ENCODE results near the gene ZKSCAN5.
"Not testable (repeated sequence)": the region's sequence is repeated elsewhere in the genome, so short reads cannot be mapped to it uniquely, and the experiment has no call there.

Gene ZKSCAN5

DNA sequence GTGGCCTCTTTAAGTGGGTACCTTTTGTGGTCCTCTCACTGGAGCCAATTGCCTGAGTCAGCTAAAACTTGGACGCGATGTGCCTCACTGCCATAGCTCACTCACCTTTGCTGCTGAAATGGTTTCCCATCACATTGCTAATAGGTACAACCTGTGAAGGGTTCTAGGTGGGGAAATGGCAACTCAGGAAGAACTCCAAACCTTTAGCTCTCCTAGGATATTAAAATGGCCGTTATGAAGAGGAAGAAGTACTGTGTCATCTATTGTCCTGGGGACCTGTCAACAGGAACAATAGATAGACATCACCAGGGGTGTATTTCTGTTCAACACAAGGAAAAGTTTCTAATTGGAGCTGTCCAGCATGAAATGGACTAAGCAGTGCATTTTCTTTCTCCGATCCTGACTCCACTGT is 52.7 kb downstream of the ZKSCAN5 start:
- no peak for DNase-seq

DNA sequence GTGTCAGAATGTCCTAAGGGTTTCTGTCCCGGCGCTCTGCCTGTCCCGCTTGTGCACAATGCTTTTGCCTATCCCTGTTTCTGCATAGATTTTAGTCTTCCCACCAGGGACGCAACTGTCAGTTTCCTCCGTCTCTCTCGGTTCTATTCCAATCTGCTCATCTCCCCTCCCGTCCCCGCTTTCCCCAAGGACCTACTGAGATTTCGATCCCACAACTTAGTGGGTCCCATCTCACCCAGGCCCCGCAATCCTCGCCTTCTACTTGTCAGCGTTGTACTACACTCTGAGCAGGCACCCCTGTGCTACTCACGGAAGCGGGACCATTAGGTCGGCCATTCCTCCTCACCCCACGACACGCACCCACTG is 53.5 kb downstream of the ZKSCAN5 start:
- DNase-seq, result no peak

DNA sequence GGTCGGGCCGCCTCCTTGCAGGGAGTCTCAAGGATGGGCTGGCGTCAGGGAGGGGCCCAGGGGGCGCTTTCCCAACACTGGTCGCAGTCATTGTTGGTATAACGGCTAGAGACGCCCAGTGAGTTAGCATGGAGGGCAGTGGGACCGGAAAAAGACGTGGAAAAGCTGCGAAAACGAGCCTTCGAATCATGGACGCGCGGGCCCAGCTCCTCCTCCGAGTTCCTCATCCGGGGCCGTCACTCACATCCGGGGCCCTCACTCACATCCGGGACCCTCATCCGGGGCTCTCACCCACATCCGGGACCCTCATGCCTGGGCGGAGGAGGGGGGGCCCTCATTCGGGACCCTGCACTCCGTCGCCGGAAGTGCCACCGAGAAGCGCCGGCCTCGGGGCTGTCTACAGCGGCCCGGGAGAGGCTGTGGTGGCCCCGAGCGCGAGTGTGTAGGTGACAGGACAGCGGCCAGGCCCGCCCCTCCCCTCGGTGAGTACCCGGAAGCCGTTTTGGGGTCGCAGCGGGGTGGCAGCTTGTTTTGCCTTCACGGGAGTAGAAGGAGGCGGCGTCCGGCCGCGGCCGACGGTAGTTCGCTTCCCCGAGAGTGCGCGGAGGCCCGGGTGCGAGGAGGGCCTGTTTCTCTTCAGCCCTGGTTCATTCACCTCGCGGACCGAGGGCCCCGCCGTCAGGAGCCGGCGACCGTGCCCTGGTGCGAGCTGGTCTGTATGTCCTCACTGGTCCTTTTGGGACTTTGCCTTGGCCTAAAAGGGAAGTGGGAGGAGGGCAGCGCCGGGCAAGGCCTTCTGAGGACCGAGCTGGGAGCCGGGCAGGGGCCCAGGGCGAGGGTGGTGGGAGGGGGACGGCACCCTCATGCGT is 54.1 kb downstream of the ZKSCAN5 start, which contains the start of gene ZNF655:
ZNF655 (plus strand) TSS at position 337 of the 869 bp plus-strand sequence. CDS start 1,918 bp downstream, outside the sequence.
- peak; percentile 92 to 94 for DNase-seq

DNA sequence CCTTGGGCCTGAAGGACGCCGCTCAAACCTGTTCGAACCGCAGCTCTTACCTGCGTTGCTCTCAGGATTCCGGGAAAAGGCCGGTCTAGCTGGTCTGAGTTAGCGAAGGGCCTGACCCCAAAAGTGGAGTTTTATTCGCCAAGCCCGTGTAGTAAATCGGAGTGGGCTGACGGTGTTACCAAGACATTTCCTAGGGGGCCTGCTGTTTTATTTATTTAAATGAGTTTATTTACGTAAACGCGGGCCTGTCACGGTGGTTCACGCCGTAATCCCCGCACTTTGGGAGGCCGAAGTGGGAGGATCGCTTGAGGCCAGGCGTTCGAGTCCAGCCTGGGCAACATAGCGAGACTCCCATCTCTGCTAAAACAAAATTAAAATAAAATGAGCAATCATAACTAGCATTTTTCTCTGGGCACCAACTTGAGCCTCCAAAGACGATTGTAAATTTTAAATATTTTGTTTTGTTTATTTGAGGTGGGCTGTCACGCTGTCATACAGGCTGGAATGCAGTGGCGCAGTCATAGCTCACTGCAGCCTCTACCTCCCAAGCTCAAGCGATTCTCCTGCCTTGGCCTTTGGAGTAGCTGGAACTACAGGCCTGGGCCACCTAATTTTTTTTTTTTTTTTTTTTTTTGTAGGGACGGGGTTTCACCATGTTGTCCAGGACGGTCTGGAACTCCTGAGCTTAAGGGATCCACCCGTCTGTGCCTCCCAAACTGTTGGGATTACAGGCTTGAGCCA is 54.9 kb downstream of the ZKSCAN5 start:
- peak in 1 of 2 donors; percentile 10 for DNase-seq

DNA sequence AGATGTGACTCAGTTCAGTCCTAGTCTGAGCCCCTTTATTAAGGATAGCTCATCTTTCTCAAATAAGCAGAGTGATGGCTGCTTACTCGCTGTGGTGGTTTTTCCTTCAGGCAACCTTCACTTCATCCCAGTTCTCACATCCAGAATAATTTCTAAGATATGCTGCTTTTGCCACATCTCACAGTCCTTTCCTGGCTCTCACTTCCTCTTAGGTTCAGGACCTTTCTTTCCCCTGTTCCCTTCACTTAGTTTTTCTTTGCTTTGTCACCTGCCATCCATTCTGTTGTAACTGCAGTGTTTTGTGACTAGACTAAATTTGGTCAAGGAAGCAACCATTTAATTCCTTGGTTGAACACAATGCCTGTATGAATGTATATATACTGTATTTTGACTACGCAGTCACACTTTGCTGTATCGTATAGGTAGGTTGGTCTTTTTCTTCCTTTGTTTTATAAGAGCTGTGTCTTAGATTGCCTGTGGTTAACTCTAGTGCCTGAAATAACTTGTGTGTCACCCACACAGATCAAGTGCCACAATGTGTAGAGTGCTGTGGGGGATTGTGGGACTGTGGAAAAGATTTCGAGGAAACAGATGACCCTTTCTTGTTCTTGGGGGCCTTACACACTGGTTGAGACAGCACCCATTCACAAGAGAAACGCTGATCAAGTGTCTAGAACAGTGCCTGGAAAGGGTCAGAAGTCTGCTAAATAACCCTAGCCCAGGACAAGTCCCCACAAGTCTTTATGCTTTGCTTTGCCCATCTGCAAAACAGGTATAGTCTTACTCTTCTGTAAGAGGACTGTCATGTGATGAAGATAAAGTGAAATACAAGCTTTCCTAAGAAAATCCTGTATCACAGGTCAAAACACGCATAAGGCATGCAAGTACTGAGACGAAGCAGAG is 56.6 kb downstream of the ZKSCAN5 start:
- no peak for DNase-seq

DNA sequence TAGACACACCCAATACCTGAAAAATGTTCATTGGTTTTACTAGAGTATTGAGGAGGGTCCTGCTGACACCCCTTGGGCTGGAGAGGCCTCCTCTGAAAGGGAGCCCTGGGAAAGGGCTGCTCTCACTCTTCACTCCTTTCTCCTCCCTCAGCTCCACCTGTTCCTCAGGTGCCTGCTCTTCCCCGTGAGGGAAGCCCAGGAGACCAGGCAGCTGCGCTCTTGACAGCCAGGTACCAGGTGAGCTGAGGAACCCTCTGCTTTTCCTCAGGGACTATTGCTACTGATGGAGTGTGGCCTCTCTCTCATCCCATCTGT is 57.2 kb downstream of the ZKSCAN5 start:
- DNase-seq, result no peak

DNA sequence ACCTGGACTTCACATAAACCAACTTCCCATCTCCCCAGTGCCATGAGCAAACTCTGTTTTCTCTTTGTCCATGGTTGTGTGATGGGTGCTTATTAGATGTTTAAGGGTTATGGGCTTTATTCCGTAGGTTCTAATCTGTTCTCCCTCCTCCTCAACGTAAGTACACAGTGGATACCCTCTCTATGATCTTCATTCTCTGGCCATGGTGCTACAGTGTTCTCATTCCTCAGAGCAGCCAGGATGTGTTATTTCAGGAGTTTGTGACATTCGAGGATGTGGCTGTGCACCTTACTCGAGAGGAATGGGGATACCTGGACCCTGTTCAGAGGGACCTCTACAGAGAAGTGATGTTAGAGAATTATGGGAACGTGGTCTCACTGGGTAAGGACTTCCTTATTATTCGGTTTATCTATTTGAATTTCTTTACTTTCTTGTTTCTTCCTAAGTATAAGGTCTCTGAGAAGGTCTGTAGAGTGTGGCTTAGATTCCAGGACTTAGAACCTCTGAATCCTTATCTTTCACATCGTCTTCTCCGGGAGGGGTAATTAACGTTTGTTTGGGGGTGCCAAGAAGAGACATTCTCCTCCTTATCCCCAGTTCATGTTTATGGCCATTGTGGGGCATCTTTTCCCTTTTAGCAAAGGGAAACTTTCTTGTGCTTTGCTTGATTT is 57.8 kb downstream of the ZKSCAN5 start:
- no peak for DNase-seq

DNA sequence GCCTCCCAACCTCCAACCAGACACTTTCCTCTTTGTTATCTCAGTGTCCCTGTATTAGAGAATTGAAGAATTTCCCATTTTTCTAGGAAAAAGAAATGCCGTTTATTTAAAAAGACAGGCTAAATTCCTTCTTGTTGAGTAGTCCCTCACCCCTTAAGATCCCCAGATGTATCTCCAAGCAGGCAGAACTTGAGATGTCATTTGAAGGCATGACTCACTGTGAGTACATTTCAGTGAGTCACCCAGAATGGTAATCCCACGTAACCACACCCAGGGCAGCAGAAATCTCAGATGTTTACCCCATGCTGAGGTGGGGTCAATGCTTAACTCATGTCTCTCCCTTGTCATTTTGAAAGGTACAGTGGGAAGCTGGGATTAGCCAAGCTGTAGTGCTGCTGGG is 58.4 kb downstream of the ZKSCAN5 start:
- no peak for DNase-seq

DNA sequence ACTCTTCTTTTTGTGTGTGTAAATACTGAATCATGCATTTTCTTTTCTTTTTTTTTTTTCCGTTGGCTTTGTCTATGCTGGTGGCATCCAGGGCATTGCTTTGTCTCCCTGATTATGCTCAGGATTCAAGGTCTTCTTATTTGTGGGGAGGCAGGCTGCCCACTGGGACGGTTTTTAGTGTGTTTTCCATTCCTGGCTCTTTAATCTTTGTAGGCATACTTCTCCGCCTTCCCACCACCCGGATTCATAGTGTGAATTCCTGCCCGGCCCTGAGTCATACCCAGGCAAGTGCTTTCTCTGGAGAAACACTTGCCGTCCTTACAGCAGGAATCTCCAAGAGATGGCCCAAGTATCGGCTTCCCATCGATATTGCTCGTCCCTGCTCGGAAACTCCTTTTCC is 59.2 kb downstream of the ZKSCAN5 start:
- DNase-seq, result no peak

DNA sequence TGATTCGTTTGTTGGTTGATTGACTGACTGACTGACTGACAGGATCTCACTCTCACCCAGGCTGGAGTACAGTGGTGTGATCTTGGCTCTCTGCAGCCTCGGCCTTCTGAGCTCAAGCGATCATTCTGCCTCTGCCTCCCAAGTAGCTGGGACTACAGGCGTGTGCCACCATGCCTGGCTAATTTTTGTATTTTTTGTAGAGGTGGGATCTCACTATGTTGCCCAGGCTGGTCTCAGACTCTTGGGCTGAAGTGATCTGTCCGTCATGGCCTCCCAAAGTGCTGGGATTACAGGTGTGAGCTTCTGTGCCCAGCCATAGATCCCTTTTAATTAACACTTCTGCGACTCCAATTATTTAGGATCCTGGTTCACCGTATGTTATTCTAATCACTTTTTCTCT is 64.3 kb downstream of the ZKSCAN5 start:
- DNase-seq, result not testable (repeated sequence)

DNA sequence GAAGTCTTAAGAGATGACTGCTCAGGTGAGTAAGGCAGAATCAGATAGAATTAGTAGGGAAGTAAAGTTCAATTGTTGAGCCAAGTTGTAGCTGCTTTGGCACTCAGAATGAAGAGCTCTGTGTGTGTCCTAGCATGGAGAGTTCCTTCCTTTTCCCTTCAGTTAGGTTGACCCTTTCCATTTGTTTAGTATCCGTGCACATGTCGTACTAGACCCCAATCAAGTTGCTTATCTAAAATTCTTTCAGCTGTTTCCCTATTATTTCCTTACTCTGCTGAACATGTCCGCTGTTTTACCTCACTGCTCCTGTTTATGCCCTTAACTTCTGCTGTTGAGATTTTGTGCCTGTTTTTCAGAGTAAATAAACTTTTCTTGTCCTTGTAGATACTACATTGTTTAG is 67.3 kb downstream of the ZKSCAN5 start:
- no peak for DNase-seq

DNA sequence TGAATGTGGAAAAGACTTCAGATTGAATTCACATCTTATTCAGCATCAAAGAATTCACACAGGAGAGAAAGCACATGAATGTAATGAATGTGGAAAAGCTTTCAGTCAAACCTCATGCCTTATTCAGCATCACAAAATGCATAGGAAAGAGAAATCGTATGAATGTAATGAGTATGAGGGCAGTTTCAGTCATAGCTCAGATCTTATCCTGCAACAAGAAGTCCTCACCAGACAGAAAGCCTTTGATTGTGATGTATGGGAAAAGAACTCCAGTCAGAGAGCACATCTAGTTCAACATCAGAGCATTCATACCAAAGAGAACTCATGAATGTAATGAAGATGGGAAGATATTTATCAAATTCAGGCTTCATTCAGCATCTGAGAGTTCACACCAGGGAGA is 68.8 kb downstream of the ZKSCAN5 start:
- no peak for DNase-seq

DNA sequence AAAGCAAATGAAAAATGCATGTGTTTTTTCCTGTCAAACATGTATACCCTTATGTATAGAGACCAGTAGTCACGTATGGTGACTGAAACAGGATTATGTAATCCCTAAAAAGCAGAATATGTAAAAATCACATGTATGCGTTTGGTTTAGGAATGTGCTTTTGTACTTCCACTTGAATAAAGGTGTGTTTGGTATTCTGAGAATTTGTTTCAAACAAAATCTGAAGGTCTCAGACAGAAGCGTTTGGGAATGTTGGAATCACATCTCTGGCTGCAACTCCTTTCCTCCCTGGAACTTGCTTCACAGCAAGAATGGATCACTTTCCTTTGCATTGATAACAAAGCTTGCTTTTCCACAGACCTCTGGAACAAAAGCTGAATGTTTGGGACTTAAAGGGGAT is 71.8 kb downstream of the ZKSCAN5 start:
- no peak for DNase-seq

DNA sequence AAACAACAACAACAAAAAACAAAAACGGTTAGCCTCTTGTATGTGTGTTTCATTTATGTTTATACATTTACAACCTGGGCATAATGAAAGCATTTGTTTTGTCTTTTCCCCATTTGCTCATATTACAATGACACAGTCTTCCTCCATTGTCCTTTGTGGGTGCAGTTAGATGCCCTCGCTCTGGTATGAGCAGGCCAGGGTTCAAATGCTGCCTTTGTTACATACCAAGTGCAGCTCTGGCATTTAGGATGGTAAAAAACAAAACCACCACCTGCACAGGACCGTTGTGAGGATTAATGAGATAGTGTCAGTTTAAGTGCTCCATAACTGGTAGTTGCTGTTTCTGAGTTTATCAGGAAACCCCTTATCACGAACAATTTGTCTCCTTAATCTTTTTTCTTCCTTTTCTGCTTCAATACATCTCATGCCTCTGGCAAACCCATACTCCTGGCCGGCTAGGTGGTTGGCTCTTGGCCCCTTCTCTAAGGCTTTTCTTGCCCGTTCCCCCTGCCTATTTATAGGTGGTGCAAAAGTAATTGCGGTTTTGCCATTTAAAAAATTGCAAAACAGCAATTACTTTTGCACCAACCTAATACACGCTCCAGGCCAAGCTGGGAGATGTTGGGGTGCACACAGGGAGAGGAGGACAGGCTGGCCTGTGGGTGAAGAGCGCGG is 75.0 kb downstream of the ZKSCAN5 start:
- DNase-seq, result no peak

DNA sequence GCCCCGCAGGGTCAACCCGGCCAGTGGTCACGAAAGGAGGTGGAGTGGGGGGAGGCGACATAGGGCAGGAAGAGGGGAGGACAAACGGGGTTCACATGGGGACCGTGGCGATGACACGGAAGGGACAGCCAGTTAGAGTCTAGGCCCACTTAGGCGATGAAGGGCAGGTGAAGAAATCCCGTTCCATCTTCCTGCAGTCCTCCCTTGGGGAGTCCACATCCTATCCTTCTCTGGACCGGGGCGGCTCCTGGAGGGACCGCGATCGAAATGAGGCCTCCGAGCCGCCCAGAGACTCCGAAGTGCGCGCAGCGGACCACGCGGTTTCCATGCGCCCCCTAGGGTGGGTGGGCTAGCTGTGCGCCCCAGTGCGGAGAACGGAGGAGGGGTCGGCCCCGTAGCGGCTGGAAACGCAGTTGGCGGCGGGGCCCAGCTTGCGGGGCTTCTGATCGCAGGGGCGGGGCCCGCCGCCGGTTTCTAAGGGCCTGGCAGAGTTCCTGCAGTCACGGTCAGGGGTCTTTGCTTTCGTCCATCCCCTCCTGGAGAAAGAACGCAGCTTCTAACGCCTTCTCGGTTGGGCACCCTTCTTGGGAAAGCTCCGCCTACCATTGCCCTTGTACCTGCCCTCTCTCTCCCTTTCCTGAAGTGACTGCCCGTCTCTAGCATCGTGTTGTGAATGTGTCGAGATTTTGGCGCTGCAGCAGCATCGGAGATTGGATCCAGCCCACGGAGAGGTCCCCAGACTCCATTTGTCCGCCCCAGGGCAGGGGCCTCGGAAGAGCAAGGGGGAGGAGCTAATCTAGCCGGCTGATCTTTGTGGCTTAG is 75.7 kb downstream of the ZKSCAN5 start:
- peak; percentile 50 to 51 for DNase-seq

DNA sequence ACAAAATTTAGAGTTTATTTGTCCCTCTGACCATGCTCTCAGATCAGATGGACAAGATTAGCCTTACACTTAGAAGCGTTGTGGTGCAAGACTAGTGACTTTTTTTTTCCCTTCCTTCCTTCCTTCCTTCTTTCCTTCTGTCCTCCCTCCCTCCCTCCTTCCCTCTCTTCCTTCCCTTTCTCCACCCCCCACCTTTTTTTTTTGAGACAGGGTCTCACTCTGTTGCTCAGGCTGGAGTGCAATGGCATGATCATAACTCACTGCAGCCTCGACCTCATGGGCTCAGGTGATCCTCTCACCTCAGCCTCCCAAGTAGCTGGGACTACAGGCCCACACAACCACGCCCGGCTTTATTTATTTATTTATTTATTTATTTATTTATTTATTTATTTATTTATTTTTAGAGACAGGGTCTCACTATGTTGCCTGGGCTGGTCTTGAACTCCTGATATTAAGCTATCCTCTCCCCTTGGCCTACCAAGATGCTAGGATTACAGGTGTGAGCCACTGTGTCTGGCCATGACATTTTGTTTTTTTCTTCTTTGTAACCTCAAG is 76.4 kb downstream of the ZKSCAN5 start:
- not testable (repeated sequence) for DNase-seq
